Tongue (tissue), 2 donors: ENCODE data around the gene MED26. TPM values are rescaled to one million over a fixed set of nuclear protein-coding genes. Genes with fewer than 3 reads are reported as not detected.
A peak's percentile ranks its signal among the peaks of the same experiment; 100 is the strongest.
"Not testable (repeated sequence)": the region's sequence is repeated elsewhere in the genome, so short reads cannot be mapped to it uniquely, and the experiment has no call there.

Experiments used
- DNase-seq: peaks from one replicate; pipeline ENCODE4 v3.0.0-alpha.2; 2015
- total RNA-seq: library from RNA; depleted of rRNA; stranded (reverse); fragments of >200 nt; gene quantifications from one replicate; pipeline ENCODE4 v1.2.3, GENCODE V29; 2014

Gene MED26
- 5.3 TPM for total RNA-seq

GRCh38 chr19:16628183-16628983, at the start of gene MED26:
Gene MED26, minus strand, starts transcription at chr19:16628204. Its CDS starts 261 bp downstream, at chr19:16627943.
- peak; percentile 97 for DNase-seq

GRCh38 chr19:16677055-16677454, 49.1 kb upstream of the MED26 start:
- no peak for DNase-seq

GRCh38 chr19:16676101-16676798, 48.2 kb upstream of the MED26 start:
- DNase-seq = no peak

- not testable (repeated sequence) for DNase-seq
These were observed 45.8 kb upstream of the MED26 start for GRCh38 chr19:16673839-16674238.

- no peak for DNase-seq
These were observed 45.2 kb upstream of the MED26 start for GRCh38 chr19:16673231-16673630.

- DNase-seq = peak; percentile 81
These were observed 43.8 kb upstream of the MED26 start for GRCh38 chr19:16671652-16672274.

- no peak for DNase-seq
These were observed 42.3 kb upstream of the MED26 start for GRCh38 chr19:16670291-16670690.

GRCh38 chr19:16668702-16669101, 40.7 kb upstream of the MED26 start:
- not testable (repeated sequence) for DNase-seq

GRCh38 chr19:16668176-16668575, 40.2 kb upstream of the MED26 start:
- no peak for DNase-seq

GRCh38 chr19:16661480-16662034, 33.6 kb upstream of the MED26 start:
- DNase-seq = peak; percentile 57

GRCh38 chr19:16660763-16661479, 32.9 kb upstream of the MED26 start, which contains the start of gene TMEM38A:
Gene TMEM38A, plus strand, starts transcription at chr19:16661139. Its CDS starts 79 bp downstream, at chr19:16661218.
- peak; percentile 78 for DNase-seq

- peak; percentile 99 for DNase-seq
These were observed 32.1 kb upstream of the MED26 start, which contains the start of gene SMIM7 for GRCh38 chr19:16659832-16660708. Gene SMIM7, minus strand, starts transcription at chr19:16660144. Its CDS starts 34 bp downstream, at chr19:16660110.

- no peak for DNase-seq
These were observed 31.4 kb upstream of the MED26 start for GRCh38 chr19:16659464-16659831.

- no peak for DNase-seq
These were observed 29.4 kb upstream of the MED26 start for GRCh38 chr19:16657384-16657783.

- no peak for DNase-seq
These were observed 27.7 kb upstream of the MED26 start for GRCh38 chr19:16655727-16656126.

GRCh38 chr19:16654627-16655026, 26.6 kb upstream of the MED26 start:
- no peak for DNase-seq

- DNase-seq = no peak
These were observed 26.1 kb upstream of the MED26 start for GRCh38 chr19:16654140-16654539.

GRCh38 chr19:16652854-16653253, 24.9 kb upstream of the MED26 start:
- DNase-seq = no peak

GRCh38 chr19:16651421-16652188, 23.6 kb upstream of the MED26 start:
- DNase-seq = not testable (repeated sequence)

GRCh38 chr19:16650821-16651220, 22.8 kb upstream of the MED26 start:
- no peak for DNase-seq
